ENCODE results near the gene GYPE.
"Not testable (repeated sequence)": the region's sequence is repeated elsewhere in the genome, so short reads cannot be mapped to it uniquely, and the experiment has no call there.

The GYPE gene

DNA sequence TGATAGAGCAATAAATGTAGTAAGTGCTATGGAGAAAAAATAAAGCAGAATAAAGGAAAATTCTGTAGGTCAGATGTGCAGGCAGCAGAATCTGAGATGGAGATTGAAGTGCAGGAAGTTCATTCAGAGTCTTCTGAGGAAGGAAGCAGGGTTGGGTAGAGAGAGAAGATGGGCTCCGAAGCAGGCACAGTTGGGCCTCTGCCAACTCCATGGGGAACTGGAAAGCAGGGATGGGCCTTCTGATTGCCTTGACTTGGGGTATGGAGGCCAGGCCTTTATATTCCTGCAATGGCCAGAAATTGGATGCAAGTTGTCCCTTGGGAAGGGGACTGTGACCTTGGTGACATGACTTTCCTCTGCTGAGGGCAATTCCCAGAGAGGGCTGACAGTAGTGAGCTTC, 42.6 kb downstream of the GYPE start:
- DNase-seq: not testable (repeated sequence)

DNA sequence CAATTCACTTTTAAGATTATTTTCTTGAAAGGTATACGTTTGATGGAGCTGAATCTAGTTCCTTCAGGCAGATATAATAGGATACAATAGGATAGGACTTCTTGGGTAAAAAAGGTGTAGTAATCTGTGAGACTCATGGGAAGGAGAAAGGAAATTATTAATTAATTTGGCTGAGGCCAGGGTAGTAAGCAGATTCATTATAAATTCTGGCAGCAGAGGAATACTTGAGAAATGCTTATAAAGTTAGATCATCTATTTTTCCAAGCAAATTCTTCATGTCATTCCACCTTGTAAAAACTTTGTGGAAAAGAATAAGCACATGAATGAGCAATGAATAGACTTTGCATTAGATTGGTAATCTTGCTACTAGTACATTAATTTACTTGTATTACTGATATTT, 46.9 kb downstream of the GYPE start:
- no peak for DNase-seq

DNA sequence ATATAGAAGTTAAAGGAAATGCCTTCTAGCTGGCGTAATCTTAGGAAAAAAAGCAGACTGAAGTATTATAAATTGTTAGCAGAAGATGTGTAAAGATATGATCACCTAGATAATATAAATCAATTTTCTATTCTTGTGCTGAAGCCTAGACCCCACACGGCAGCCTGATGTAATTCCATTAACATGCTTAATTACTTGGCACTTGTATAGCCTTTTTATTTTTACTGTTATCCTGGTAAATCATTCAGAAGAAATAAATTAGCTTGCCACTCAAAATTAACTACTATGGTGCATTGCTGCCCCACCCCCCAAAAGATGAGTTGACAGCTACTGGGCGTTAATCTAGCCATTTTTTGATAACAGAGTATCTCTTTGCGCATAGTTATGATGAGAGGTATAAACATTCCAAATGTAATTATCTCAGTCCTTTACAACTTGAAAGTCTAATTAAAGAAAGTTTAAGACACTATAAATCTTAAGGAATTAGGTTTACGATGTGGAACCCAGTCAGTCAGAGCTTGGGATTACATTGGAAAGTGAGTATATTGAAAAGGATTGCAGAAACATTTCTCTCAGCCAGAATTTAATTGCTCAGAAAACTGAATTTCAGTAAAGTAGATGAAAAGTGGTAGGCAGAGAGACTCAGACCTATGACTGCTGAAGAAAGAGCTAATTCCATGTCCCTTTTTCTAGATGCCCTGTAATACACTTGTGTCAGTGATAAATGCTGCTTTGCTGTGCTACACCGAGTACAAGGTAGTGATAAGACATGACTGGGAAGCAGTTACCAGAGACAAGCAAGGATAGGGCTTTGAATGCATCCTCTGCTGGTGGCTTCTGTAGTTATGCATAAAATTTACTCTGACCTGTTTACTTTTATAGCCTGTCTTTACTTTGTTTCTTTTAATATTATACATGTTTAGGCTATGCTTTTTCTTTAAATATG, 47.7 kb downstream of the GYPE start:
- not testable (repeated sequence) for DNase-seq

GRCh38 chr4:143856017-143856557, 49.3 kb downstream of the GYPE start:
- not testable (repeated sequence) for DNase-seq

- DNase-seq: not testable (repeated sequence)
Measured at GRCh38 chr4:143854645-143855044, 50.7 kb downstream of the GYPE start.

DNA sequence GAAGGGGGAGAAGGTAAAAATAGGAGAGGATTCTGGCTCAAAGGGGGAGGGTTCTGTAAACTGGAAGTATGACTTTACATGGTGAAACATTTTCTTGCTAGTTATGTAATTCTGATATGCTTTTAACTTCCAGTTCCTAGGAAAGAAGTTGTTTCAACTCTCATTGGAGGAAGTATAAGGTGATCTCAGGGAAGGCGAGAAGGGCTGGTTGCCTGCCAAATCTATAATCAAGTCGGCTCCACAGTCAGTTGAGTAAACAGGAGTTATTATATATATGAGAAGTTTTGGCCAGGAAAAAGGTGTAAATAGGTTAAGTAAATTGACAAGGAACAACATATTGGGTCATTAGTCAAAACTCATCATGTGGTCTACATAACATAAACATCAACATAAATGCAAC, 56.1 kb downstream of the GYPE start:
- DNase-seq: not testable (repeated sequence)

DNA sequence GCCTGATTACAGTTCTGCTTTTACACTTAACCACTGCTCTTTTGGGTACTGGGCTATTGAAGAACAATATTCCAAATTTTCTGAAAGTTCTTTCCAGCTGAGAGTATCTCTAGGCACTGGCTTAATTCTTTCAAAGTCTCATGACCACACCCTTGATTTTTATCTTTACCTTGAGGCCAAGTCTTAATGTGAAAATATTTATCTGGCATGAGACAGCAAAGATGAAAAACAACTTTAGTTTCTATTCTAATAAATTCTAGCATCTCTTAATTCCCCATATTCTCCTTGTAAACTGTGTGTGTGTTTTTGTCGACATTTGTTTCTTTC, 61.9 kb downstream of the GYPE start:
- DNase-seq: not testable (repeated sequence)

DNA sequence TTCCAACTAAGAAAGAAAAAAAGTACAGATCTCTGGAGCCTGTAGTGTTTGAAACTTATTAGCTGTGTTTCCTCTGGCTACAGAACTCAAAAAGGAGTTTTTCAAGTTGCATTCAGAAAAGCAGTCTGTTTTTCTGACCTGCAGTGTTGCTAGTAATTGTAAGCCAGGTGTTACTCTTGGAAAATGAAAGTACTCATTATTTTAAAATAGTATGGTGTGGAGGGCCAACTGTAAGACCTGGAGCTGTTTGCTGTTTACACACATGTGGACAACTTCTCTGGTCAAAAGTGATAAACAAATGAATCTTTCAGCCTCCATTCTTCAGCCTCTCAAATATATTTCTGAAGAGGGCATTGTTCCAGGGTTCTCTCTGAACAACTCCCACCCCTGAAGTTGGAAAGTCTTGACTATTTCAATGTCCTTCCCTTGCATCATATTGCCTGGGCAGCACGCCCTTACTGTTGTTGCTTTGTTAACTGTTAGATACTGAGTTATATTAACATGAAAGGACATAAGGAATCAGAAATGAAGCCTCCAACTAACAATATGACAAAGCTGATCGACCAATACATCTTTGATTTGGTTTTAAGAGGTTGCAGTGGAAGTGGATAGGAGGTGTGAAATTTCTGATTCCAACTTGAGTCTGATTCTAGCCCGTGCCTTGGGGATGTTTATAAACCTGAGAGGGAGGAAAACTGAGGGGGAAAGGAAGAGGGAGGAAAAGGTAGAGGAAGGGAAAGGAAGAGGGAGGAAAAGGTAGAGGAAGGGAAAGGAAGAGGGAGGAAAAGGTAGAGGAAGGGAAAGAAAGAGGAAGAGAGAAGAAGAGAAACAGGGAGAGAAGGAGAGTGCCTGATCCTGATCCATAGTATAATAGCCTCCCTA, 62.5 kb downstream of the GYPE start:
- not testable (repeated sequence) for DNase-seq

- not testable (repeated sequence) for DNase-seq
Measured at GRCh38 chr4:143839413-143839812, 65.9 kb downstream of the GYPE start.

DNA sequence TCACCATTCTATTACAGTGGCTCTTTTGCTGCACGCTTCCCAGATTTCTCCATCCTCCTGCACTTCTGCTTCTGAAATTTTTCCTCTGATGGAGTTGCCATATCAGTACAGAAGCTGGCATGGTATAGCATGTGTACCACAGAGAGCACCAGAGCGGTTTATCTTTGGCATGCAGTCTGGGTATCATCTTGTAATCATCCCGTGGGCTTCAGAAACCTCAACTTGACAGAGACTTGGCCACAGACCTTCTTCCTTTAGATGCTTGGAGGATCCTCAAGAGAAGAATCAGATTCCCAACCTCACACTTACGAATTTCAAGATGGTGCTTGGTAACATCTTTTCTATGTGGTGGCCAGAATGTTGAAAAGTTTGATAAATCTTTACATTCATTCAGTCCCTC, 71.2 kb downstream of the GYPE start:
- DNase-seq: not testable (repeated sequence)

- DNase-seq: not testable (repeated sequence)
Measured at GRCh38 chr4:143833676-143834075, 71.7 kb downstream of the GYPE start.

GRCh38 chr4:143830576-143830975, 74.8 kb downstream of the GYPE start:
- not testable (repeated sequence) for DNase-seq

DNA sequence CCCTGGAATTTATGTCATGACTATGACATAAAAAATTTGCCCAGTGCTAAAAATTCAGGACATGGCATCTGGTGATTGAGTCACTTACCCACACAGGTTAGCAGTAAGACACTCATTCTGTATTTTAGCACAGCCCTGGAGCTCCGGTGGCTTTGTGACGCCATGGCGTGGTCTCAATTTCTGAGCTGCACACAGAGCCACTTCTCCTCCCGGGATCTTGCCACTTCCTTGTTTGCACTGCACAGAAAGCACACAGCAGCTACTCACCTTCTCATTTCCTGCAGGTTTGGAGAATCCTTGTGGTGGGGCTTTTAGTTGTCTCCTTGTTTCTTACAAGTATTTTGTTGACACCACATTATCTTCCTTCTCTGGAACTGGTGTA, 76.1 kb downstream of the GYPE start:
- DNase-seq: not testable (repeated sequence)

Data from CD4-positive, alpha-beta T cell treated with Interleukin-17A for 1 hour (primary cell).